Activated CD8-positive, alpha-beta memory T cell treated with anti-CD3 and anti-CD28 coated beads for 4 hours (primary cell): ENCODE results near the gene PDS5A.
"Not testable (repeated sequence)": the region's sequence is repeated elsewhere in the genome, so short reads cannot be mapped to it uniquely, and the experiment has no call there.

Source experiments
- DNase-seq, 2 donors: peaks; one replicate each; pipeline ENCODE4 v3.0.0-alpha.2; 2020; ENCODE audit warnings: low read depth in 2 of 2

Gene PDS5A

GRCh38 chr4:39961311-39961877 lies 16.3 kb downstream of the PDS5A start:
- DNase-seq, result no peak

GRCh38 chr4:39950861-39951481 lies 26.7 kb downstream of the PDS5A start:
- no peak for DNase-seq

- no peak for DNase-seq
Measured at GRCh38 chr4:39947963-39948362, 29.7 kb downstream of the PDS5A start.

GRCh38 chr4:39947417-39947816 lies 30.3 kb downstream of the PDS5A start:
- DNase-seq, result no peak

- not testable (repeated sequence) for DNase-seq
Measured at GRCh38 chr4:39944245-39944644, 33.5 kb downstream of the PDS5A start.

- no peak for DNase-seq
Measured at GRCh38 chr4:39942507-39942906, 35.2 kb downstream of the PDS5A start.

- no peak for DNase-seq
Measured at GRCh38 chr4:39941682-39942217, 36.0 kb downstream of the PDS5A start.

- no peak for DNase-seq
Measured at GRCh38 chr4:39937683-39938268, 39.9 kb downstream of the PDS5A start.

GRCh38 chr4:39936565-39937418 lies 40.9 kb downstream of the PDS5A start:
- no peak for DNase-seq

GRCh38 chr4:39933671-39934590 lies 43.8 kb downstream of the PDS5A start:
- no peak for DNase-seq

GRCh38 chr4:39932776-39933402 lies 44.8 kb downstream of the PDS5A start:
- DNase-seq, result no peak

- no peak for DNase-seq
Measured at GRCh38 chr4:39931441-39931901, 46.2 kb downstream of the PDS5A start.

GRCh38 chr4:39928538-39928937 lies 49.2 kb downstream of the PDS5A start:
- DNase-seq, result no peak

GRCh38 chr4:39924014-39924413 lies 53.7 kb downstream of the PDS5A start:
- no peak for DNase-seq

GRCh38 chr4:39922399-39922798 lies 55.3 kb downstream of the PDS5A start:
- DNase-seq, result no peak

GRCh38 chr4:39913471-39913870 lies 64.2 kb downstream of the PDS5A start:
- no peak for DNase-seq

GRCh38 chr4:39910064-39910463 lies 67.6 kb downstream of the PDS5A start:
- DNase-seq, result no peak

GRCh38 chr4:39908284-39908683 lies 69.4 kb downstream of the PDS5A start:
- no peak for DNase-seq

- DNase-seq, result no peak
Measured at GRCh38 chr4:39905656-39906055, 72.1 kb downstream of the PDS5A start.

GRCh38 chr4:39905019-39905418 lies 72.7 kb downstream of the PDS5A start:
- not testable (repeated sequence) for DNase-seq

- no peak for DNase-seq
Measured at GRCh38 chr4:39900966-39901365, 76.7 kb downstream of the PDS5A start.
